Gastrocnemius medialis (tissue), 4 donors: ENCODE measurements around the gene NPAS3.

Source experiments
- CTCF ChIP-seq, 5 experiments: fragments of 450-650 bp in 3 of 5; fragments of 200-600 bp in 2 of 5; sonication (generic) in 2 of 5; IDR thresholded peaks in 4 of 5; conservative IDR thresholded peaks in 1 of 5; 1 replicate in 4 of 5; 2 replicates in 1 of 5; pipeline ENCODE4 v1.5.1; 2016 to 2019; ENCODE audit warnings: antibody characterized with exemption in 5 of 5, mild to moderate bottlenecking in 3 of 5, moderate library complexity in 3 of 5
- POLR2A ChIP-seq, 2 donors: fragments of 450-650 bp; IDR thresholded peaks; one replicate each; pipeline ENCODE4 v1.6.1; 2017; ENCODE audit warnings: antibody characterized with exemption in 2 of 2, mild to moderate bottlenecking in 2 of 2, moderate library complexity in 2 of 2

- TF ChIP-seq CTCF (IDR thresholded peaks at IDR 0.05 in 4 of 5, conservative IDR thresholded peaks at IDR 0.05 in 1 of 5) (no peak), POLR2A (IDR thresholded peaks at IDR 0.05) (no peak)
Observed at GRCh38 chr14:33352821-33353220, 414.1 kb downstream of the NPAS3 start.
